OCI-LY1 (cell line): Measurements from ENCODE around the gene TMEM208.
A peak's percentile ranks its signal among the peaks of the same experiment; 100 is the strongest.

Experiments
- H2AFZ ChIP-seq: fragments of 200-600 bp; sonication (generic), shearing (Covaris generic); 2 replicates; pipeline ENCODE4 v1.6.0; 2014; ENCODE audit warnings: antibody characterized with exemption, mild to moderate bottlenecking, low read length
- H3F3A ChIP-seq: fragments of 200-600 bp; sonication (generic), shearing (Covaris generic); 2 replicates; pipeline ENCODE4 v1.6.0; 2014; ENCODE audit warnings: mild to moderate bottlenecking, antibody characterized with exemption, low read length, moderate library complexity; ENCODE audit not compliant: insufficient read depth
- H3K27ac ChIP-seq: fragments of 200-600 bp; sonication (generic); 2 replicates; pipeline ENCODE4 v1.5.1; 2014; ENCODE audit warnings: low read length, mixed run types, mild to moderate bottlenecking, low read depth; ENCODE audit not compliant: poor library complexity, severe bottlenecking
- H3K27me3 ChIP-seq: fragments of 200-600 bp; sonication (generic); 2 replicates; pipeline ENCODE4 v1.6.0; 2014; ENCODE audit warnings: antibody characterized with exemption, mild to moderate bottlenecking, low read length, moderate library complexity; ENCODE audit not compliant: insufficient read depth
- H3K36me3 ChIP-seq: fragments of 200-600 bp; sonication (generic); 2 replicates; pipeline ENCODE4 v1.6.1; 2014; ENCODE audit warnings: mild to moderate bottlenecking, antibody characterized with exemption, low read length, moderate library complexity, mixed read lengths; ENCODE audit not compliant: insufficient read depth
- H3K4me1 ChIP-seq: fragments of 200-600 bp; sonication (generic); 2 replicates; pipeline ENCODE4 v1.5.1; 2014; ENCODE audit warnings: mild to moderate bottlenecking, low read length, moderate library complexity; ENCODE audit not compliant: insufficient read depth, severe bottlenecking
- H3K4me2 ChIP-seq: fragments of 200-600 bp; sonication (generic), shearing (Covaris generic); 2 replicates; pipeline ENCODE4 v1.6.1; 2014; ENCODE audit warnings: low read length
- H3K4me3 ChIP-seq: fragments of 200-600 bp; sonication (generic); 2 replicates; pipeline ENCODE4 v1.5.1; 2014; ENCODE audit warnings: low read length, low read depth, mild to moderate bottlenecking, mixed read lengths; ENCODE audit not compliant: poor library complexity, severe bottlenecking
- H3K79me2 ChIP-seq: fragments of 200-600 bp; shearing (Covaris generic); 2 replicates; pipeline ENCODE4 v1.6.1; 2016; ENCODE audit warnings: mixed run types, low read length, mixed read lengths; ENCODE audit not compliant: insufficient read depth
- H3K9ac ChIP-seq: fragments of 200-600 bp; sonication (generic), shearing (Covaris generic); 2 replicates; pipeline ENCODE4 v1.6.1; 2014; ENCODE audit warnings: mild to moderate bottlenecking, low read length, mixed read lengths
- H3K9me2 ChIP-seq: fragments of 200-600 bp; sonication (generic), shearing (Covaris generic); 2 replicates; pipeline ENCODE4 v1.6.1; 2014; ENCODE audit warnings: low read depth, mild to moderate bottlenecking, low read length, mixed read lengths
- H3K9me3 ChIP-seq: fragments of 200-600 bp; shearing (Covaris generic); 2 replicates; pipeline ENCODE4 v1.6.1; 2014; ENCODE audit warnings: low read length, mixed read lengths
- H4K20me1 ChIP-seq: fragments of 200-600 bp; sonication (generic), shearing (Covaris generic); 2 replicates; pipeline ENCODE4 v1.6.0; 2016; ENCODE audit warnings: mild to moderate bottlenecking, low read length; ENCODE audit not compliant: insufficient read depth
- EZH2 ChIP-seq: fragments of 200-600 bp; sonication (generic), shearing (Covaris generic); IDR thresholded peaks from 2 replicates; pipeline ENCODE4 v1.8.0; 2017; ENCODE audit warnings: borderline replicate concordance, mixed run types, mild to moderate bottlenecking, antibody characterized with exemption, low read length, moderate library complexity, mixed read lengths
- TF ChIP-seq, protein P1 (sequence below): fragments of 200-600 bp; sonication (generic), shearing (Covaris generic); IDR thresholded peaks from 2 replicates; pipeline ENCODE4 v1.5.1; 2017; ENCODE audit warnings: mild to moderate bottlenecking, antibody characterized with exemption, low read length, moderate library complexity, mixed read lengths

TMEM208 gene

DNA sequence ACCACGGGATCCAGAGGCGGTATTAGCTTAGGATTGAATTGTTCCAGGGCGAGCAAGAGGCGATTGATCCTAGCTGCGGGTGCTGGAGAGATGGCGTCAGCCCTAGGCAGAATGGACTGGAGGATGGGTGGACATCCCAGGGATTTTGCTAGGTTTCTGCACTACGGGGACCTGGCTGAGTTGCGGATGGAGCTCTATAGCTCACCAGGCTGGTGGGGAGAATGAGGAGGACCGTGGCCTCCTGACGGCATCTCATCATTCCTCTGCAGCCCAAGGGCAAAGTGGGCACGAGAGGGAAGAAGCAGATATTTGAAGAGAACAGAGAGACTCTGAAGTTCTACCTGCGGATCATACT, 614 bp downstream of the TMEM208 start:
- no peaks in the 10 kb centered on the region for H3K9me3 ChIP-seq
- peak overlapping the region; percentile 82 for H3K9ac ChIP-seq
- peak overlapping the region; percentile 88 for H3K4me3 ChIP-seq
- H3K9me2 ChIP-seq = no peaks in the 10 kb centered on the region
- H2AFZ ChIP-seq = no peak overlapping the region
- no peak for TF ChIP-seq EZH2
- TF ChIP-seq, protein P1, sequence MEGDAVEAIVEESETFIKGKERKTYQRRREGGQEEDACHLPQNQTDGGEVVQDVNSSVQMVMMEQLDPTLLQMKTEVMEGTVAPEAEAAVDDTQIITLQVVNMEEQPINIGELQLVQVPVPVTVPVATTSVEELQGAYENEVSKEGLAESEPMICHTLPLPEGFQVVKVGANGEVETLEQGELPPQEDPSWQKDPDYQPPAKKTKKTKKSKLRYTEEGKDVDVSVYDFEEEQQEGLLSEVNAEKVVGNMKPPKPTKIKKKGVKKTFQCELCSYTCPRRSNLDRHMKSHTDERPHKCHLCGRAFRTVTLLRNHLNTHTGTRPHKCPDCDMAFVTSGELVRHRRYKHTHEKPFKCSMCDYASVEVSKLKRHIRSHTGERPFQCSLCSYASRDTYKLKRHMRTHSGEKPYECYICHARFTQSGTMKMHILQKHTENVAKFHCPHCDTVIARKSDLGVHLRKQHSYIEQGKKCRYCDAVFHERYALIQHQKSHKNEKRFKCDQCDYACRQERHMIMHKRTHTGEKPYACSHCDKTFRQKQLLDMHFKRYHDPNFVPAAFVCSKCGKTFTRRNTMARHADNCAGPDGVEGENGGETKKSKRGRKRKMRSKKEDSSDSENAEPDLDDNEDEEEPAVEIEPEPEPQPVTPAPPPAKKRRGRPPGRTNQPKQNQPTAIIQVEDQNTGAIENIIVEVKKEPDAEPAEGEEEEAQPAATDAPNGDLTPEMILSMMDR = no peak
- H3K79me2 ChIP-seq = peaks cover 9% of the 10 kb centered on the region
- H3F3A ChIP-seq = no peaks in the 10 kb centered on the region
- H3K27ac ChIP-seq = no peak overlapping the region
- peaks cover 17% of the 10 kb centered on the region for H3K4me1 ChIP-seq
- H3K36me3 ChIP-seq = peaks cover 38% of the 10 kb centered on the region
- no peaks in the 10 kb centered on the region for H3K27me3 ChIP-seq
- peak overlapping the region; percentile 88 for H3K4me2 ChIP-seq
- H4K20me1 ChIP-seq = no peaks in the 10 kb centered on the region

- no peaks in the 10 kb centered on the region for H3K9me3 ChIP-seq
- H2AFZ ChIP-seq = no peak overlapping the region
- H3F3A ChIP-seq = no peaks in the 10 kb centered on the region
- peaks cover 17% of the 10 kb centered on the region for H3K4me1 ChIP-seq
- peak overlapping the region; percentile 88 for H3K4me2 ChIP-seq
- no peaks in the 10 kb centered on the region for H3K9me2 ChIP-seq
- peaks cover 9% of the 10 kb centered on the region for H3K79me2 ChIP-seq
- H3K27ac ChIP-seq = no peak overlapping the region
- peaks cover 38% of the 10 kb centered on the region for H3K36me3 ChIP-seq
- H3K27me3 ChIP-seq = no peaks in the 10 kb centered on the region
- TF ChIP-seq EZH2 = no peak
- TF ChIP-seq, protein P1 = no peak
- peak overlapping the region; percentile 82; the same call in 1 of the 2 replicates for H3K9ac ChIP-seq
- H4K20me1 ChIP-seq = no peaks in the 10 kb centered on the region
- peak overlapping the region; percentile 88 for H3K4me3 ChIP-seq
Observed at GRCh38 chr16:67228034-67228785, 1.3 kb downstream of the TMEM208 start.

GRCh38 chr16:67228905-67229304, 2.0 kb downstream of the TMEM208 start:
- Histone ChIP-seq H3K79me2 (peaks cover 9% of the 10 kb centered on the region), H3K27me3 (no peaks in the 10 kb centered on the region), H2AFZ (no peak overlapping the region), H3K4me2 (no peak overlapping the region), H3K9me2 (no peaks in the 10 kb centered on the region), H3K36me3 (peaks cover 38% of the 10 kb centered on the region), H3K27ac (no peak overlapping the region), H3K4me3 (no peak overlapping the region), H3K4me1 (peaks cover 17% of the 10 kb centered on the region), H4K20me1 (no peaks in the 10 kb centered on the region), H3K9me3 (no peaks in the 10 kb centered on the region), H3F3A (no peaks in the 10 kb centered on the region), H3K9ac (no peak overlapping the region)
- no peak for TF ChIP-seq EZH2
